Cerebellar nuclear complex (tissue), 1 donor: ENCODE results near the gene PCSK7.
"Not testable (repeated sequence)": the region's sequence is repeated elsewhere in the genome, so short reads cannot be mapped to it uniquely, and the experiment has no call there.

Experiments
- DNase-seq, 2 experiments: peaks; one replicate each; lab custom pipeline; 2025; lab: John Stamatoyannopoulos, UW

The PCSK7 gene

DNA sequence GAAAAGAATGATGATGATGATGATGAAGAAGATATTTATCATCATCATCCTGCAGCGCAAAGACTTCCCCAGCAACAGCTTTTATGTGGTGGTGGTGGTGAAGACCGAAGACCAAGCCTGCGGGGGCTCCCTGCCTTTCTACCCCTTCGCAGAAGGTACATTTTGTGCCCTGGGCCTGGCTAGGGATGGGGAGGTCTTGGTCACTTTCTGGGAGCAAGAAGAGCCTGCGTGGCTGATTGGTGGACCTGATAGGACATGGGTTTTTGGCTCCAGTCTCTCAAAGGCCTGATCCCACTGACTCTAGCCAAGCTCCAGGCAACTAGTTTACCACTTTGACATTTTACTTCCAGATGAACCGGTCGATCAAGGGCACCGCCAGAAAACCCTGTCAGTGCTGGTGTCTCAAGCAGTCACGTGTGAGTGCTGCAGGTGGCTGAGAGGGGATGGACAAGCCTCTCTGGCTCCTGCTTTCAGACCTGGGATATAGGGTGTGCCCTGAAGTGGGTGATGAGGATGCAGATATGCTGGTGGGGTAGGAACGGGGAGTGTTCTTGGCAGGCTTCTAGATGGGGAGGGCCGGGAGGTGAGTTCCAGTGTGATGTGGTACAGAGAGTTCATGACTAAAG, 48.0 kb downstream of the PCSK7 start:
- DNase-seq = no peak

DNA sequence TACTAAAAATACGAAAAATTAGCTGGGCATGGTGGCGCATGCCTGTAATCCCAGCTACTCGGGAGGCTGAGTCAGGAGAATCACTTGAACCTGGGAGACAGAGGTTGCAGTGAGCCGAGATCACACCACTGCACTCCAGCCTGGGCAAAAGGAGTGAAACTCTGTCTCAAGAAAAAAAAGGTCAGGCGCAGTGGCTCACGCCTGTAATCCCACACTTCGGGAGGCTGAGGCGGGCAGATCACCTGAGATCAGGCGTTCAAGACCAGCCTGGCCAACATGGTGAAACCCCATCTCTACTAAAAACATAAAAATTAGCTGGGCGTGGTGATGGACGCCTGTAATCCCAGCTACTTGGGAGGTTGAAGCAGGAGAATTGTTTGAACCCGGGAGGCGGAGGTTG, 48.7 kb downstream of the PCSK7 start:
- not testable (repeated sequence) for DNase-seq

DNA sequence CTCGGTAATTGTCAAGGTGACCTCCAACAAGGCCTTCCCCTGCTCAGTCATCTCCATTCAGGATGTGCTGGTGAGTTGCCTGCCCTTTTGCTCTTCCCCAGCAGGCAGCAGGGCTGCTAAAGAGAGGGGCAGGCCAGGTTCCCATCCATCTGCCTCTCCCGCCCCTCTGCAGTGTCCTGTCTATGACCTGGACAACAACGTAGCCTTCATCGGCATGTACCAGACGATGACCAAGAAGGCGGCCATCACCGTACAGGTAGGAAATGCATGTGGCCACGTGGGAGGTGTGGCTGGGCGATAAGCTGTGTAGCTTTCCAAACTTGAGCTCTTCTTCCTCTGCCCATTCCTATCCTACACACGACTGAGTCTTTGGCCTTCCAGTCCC, 49.3 kb downstream of the PCSK7 start:
- no peak for DNase-seq

- no peak for DNase-seq
Observed at GRCh38 chr11:117181586-117182550, 50.0 kb downstream of the PCSK7 start.

DNA sequence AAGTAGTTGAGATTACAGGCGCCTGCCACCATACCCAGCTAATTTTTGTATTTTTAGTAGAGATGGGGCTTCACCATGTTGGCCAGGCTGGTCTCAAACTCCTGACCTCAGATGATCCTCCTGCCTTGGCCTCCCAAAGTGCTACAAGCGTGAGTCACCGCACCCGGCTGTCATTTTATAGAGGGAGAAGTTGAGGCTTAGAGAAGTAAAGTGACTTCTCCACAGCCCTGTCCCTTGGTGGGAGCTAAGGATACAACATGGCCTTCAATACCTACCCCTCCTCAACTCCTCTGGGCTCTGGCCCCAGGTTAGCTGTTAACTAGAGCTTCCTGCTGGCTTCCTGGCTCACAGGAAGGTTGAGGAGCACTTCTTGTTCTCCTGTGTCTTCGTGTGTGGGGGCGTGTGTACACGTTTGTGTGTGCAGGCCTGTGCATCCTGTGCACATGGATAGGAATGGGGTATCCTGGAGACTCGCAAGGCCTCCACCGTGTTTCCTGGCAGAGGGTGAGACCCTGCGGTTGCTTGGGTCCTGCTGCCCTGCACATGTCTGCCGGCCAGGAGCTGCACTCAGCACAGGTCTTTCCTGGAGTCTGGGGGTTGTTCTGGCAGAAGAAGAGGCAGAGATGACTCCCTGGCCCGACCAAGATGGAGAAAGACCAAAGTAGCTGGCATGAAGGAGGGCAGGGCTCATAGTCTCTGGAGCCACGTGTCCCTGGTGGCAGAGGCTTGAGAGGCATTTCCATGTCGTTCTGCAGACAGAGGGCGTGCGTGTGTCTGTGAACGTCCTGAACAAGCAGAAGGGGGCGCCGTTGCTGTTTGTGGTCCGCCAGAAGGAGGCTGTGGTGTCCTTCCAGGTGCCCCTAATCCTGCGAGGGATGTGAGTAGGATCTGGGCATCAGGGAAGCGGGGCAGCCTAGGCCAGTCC, 51.0 kb downstream of the PCSK7 start:
- no peak for DNase-seq

GRCh38 chr11:117180020-117180419, 51.9 kb downstream of the PCSK7 start:
- no peak for DNase-seq

DNA sequence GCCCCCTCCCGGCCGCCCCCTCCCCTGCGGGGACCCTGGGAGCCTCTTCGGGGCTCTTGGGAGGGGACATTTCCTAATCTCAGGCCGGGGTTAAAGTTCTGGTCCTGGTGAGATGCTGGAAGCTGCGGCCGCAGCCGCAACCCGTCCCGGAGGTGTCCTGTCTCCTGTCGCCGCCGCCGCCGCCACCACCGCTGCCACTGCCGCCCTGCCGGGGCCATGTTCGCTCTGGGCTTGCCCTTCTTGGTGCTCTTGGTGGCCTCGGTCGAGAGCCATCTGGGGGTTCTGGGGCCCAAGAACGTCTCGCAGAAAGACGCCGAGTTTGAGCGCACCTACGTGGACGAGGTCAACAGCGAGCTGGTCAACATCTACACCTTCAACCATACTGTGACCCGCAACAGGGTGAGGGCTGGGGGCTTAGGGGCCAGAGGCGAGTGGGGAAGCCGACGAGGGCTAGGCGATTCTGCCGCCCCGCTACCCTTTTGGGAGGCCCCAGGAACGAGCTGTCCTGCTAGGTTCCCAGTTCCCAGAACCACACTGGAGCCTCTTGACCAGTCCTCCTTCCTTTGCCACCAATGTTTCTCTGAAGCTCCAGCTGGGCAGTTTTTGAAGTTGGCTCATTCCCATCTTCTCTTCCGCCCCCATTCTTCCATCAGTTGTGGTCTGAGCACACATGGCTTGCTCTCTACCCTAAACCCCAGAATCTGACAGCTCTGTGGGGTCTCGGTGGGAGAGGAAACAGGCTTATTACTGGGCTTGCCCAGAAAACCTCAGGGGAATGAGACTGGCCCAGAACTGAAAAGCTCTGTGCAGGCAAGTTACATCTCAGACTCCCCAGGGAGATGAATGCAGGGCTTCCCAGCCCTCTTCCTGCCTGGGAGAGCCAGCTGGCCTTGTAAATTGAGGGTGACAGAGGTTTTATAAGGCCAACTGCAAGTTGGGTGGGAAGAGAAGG, 52.5 kb downstream of the PCSK7 start:
- no peak for DNase-seq

DNA sequence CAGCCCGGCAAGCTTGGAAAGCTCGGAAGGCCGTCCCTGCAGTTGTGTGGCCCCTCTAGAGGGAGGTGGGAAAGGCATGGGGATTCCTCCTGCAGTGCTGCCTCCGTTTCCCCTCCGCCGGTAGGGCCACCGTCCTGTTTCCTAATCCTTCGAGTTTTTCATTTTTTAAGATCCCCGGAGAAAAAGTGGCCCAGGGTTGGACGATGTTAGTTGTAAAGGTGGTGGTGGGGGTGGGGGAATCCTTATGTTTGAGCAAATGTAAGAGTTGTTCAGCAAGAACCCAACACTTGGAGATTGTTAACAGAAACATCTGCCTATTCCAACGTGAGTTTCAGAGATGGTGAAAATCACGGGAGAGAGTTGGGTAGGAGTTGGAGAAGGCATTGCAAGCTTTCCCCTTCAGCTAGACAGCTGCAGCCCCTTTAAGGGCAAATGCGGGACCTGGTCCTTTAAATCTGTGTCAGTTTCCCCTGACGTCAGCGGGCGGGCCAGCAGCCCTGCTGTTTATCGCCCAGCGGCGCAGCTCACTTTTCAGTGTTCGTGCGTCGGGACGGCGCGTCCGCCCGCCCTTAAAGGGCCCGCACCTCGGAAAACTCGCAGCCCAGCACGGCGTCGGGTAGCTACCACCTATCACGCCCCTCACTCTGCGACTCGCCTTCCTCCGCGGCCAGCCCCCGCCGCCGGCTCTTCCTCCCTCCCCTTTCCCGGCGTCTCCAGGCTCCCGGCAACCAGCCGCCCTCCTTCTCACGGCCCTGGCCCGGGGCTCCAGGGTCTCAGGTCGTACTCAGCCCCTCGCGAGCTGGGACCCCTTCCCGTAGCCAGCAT, 53.5 kb downstream of the PCSK7 start, which contains the start of gene SIDT2:
SIDT2 (plus strand) TSS at position 534 of the 825 bp plus-strand sequence. CDS start 521 bp downstream, outside the sequence.
- peak; percentile 17 to 88 for DNase-seq

DNA sequence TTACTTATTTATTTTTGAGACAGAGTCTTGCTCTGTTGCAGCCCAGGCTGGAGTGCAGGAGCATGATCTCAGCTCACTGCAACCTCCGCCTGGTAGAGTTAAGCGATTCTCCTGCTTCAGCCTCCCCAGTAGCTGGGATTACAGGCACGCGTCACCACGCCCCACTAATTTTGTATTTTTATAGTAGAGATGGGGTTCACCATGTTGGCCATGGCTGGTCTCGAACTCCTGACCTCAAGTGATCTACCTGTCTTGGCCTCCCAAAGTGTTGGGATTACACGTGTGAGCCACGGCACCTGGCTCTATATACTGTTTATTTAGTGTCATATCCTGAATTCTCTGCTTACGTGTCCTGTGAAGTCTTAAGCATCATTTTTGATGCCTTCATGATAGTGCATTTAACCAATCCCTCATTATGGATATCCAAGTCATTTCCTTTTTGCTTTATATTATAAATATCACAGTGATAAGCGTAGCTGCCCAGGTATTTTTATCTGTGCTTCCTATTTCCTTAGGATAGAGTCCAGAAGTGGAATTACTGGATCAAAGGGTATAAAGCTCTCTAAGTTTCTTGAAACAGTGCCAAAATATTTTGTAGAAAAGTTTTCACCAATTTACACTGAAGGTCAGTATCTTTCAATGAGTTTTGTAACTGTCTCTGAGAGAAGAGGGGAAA, 54.2 kb downstream of the PCSK7 start:
- DNase-seq = no peak

DNA sequence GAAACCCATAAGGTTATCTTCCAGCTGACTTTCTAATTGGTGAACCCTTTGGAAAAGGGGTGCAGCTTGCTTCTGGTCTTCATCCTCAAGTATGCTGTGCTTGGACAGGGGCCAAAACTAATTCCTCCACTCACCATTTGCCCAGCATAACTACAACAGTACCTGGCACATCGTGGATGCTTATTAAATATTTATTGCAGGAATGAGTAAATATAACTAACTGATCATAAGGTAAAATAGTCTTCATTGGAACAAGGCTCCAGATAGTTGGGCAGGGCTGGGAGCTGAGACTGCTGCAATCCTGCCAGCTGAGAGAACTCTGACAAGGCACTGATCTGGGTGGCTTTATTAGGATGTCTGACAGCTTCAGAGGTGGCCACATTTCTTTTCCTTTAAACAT, 55.7 kb downstream of the PCSK7 start:
- DNase-seq = no peak

DNA sequence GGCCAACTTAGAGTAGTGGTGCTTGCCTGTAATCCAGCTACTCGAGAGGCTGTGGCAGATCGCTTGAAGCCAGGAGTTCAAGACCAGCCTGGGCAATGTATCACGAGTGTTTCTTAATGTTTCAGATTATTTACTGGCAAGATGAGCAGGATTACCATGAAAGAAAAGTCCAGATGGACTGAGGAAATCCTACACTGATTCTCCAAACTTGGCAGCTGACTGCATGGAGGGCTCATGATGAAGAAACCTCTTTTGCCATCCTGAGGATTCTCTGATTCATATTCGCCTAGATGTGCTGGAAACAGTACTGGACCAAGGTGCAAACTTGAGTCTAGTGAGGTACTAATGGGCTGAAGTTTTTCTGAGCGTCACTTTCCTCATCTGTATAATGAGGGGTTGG, 56.1 kb downstream of the PCSK7 start:
- no peak for DNase-seq

DNA sequence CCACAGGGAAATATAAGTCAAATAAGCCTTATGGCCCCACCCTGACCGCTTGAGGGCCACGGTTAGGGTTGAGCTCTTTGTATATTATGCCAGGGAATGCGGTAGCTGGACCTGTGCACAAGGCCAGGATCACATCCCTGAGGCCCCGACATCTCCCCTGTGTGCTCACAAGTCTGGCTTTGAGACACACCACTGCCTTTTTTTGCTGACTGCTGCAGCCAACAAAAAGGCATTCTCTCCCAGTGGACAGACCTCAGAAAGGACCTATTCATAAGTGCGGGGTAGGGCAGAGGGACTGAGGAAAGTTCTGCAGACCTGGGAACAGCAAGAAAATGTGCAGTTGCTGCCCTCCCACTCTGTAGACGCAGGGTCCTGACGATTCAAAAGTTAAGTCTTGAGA, 56.8 kb downstream of the PCSK7 start:
- no peak for DNase-seq

GRCh38 chr11:117172724-117173421, 59.0 kb downstream of the PCSK7 start:
- no peak for DNase-seq

DNA sequence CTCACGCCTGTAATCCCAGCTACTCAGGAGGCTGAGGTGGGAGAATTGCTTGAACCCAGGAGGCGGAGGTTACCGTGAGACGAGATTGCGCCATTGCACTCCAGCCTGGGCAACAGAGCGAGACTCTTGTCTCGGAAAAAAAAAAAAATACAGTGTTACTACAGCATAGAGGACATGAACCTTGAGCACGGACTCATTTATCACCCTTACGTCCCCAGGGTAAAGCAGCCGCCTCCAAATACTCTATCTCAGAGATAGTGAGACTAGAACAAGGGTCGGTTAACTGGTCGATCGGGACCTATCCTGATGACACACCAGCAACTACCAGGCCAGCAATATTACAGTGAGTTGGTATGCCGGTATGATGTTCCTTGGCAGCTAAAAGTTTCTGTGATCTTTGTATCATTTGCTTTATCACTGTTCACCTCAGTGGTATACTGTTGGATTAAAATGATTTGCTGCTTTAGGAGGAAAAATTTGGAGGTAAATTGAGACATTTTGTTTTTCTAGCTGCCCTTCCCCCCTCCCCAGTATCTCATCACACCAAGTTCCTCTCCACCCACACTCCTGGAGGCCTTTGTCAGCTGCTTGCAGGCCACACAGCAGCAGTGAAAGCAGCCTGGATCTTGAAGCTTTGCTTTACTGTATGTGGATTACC, 60.3 kb downstream of the PCSK7 start:
- DNase-seq = no peak

DNA sequence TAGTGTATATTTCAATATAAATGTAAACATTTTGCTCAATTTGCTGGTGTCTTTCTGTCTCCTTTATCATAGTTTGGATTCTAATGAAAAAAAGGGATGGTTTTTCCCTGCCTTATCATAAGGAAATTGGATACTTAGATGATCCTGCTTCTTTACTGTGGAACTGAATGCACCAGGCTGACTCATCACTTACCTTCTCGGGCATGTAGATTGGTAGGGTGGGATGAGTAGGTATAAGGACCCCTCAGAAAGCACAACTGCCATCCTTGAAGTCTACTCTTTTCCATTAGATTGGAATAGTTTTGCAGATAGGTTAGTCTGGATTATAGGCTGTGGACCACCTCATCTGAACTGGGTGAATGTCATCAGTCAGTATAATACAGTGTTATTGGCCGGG, 60.9 kb downstream of the PCSK7 start:
- DNase-seq = no peak

DNA sequence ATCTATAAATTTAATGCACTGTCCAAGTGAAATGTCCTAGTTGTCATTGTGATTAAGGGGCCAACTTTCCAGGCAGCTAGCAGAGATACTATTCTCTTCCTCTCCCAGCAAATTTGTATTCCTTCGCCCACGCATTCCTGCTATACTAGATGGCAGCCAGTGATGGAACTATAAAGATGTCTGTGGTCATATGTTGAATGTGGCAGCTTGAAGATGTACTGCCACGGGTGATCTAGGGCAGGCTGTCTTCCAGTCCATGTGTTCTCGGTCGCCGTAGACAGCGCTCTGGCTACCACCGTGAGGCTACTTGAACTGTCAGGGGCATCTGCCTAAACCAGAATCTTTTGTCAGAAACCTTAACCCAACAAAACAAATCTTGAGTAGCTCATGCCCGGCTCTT, 61.7 kb downstream of the PCSK7 start:
- no peak for DNase-seq

DNA sequence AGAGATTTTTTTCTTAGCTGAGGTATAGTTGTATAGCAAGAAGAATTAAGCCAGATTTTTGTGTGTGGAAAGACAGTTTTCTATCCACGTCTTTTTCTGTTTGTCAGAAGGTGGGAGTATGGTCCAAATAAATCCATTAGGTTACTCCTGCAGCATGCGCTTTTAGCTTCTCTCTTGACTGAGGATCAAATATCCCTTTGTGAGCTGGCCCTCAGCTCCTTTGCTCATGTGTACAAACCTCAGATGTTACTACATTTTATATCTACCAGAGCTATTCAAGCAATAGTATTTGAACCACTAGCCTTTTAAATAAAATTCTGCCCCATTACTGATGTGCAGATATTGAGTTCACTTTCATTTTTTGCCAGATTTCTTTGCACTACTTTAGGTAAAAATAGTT, 62.1 kb downstream of the PCSK7 start:
- DNase-seq = no peak

GRCh38 chr11:117166491-117166890, 65.4 kb downstream of the PCSK7 start:
- DNase-seq = no peak
